GM12878 (cell line): ENCODE data around the gene CCDC172. TPM values are rescaled to one million over a fixed set of nuclear protein-coding genes. Genes with fewer than 3 reads are reported as not detected.

Experiments
- ATAC-seq: fragments of 200-7000 bp; cut with Tn5 transposase; 3 replicates; pipeline ENCODE4 v1.9.1; 2020; ENCODE audit warnings: mild to moderate bottlenecking, moderate library complexity
- BruUV-seq: library from RNA; stranded (reverse); fragments of 400-500 nt; replicated peaks from 2 replicates; lab custom pipeline; 2021; lab: Mats Ljungman, UMichigan
- CTCF ChIA-PET: fragments of 300-600 bp; sonication (Branson Sonifier 250); formaldehyde crosslinking; extraction: SDS; loops from one replicate; lab custom pipeline; 2021; ENCODE audit warnings: inconsistent platforms; lab: Yijun Ruan, JAX
- POLR2A ChIA-PET: fragments of 350-600 bp; formaldehyde crosslinking; extraction: SDS; loops from one replicate; lab custom pipeline; 2021; ENCODE audit warnings: inconsistent platforms; lab: Charles Lee
- RAD21 ChIA-PET: fragments of 300-600 bp; sonication (Branson Sonifier 250); formaldehyde crosslinking; loops from one replicate; lab custom pipeline; 2023; ENCODE audit warnings: antibody characterized with exemption; ENCODE audit not compliant: unreplicated experiment; lab: Charles Lee
- SMC1A ChIA-PET: fragments of 300-600 bp; sonication (Branson Sonifier 250); formaldehyde crosslinking; loops from one replicate; lab custom pipeline; 2023; ENCODE audit not compliant: unreplicated experiment, uncharacterized antibody; lab: Charles Lee
- DNase-seq: peaks from one replicate; pipeline ENCODE4 v3.0.0-alpha.2; 2011; ENCODE audit warnings: low read depth, low spot score
- FAIRE-seq: peaks from 3 replicates; lab custom pipeline; 2011; peaks lifted over from hg19 to GRCh38; lab: Jason Lieb, UNC
- H2AFZ ChIP-seq: 2 replicates; pipeline ENCODE4 v1.6.0; 2011; ENCODE audit warnings: low read depth, low read length, control low read depth; ENCODE audit not compliant: control insufficient read depth
- H3K27ac ChIP-seq: 2 replicates; pipeline ENCODE4 v1.5.1; 2011; ENCODE audit warnings: control low read depth; ENCODE audit not compliant: control insufficient read depth, insufficient read depth
- H3K27me3 ChIP-seq, 2 experiments: replicated peaks in 1 of 2; 2 replicates each; pipeline versions ENCODE4 v1.6.0 to v1.6.1; 2011; ENCODE audit warnings: low read length in 1 of 2; ENCODE audit not compliant: control insufficient read depth in 2 of 2, insufficient read depth in 2 of 2
- H3K36me3 ChIP-seq, 2 experiments: 2 replicates each; pipeline ENCODE4 v1.5.1; 2011; ENCODE audit warnings: low read length in 1 of 2; ENCODE audit not compliant: control insufficient read depth in 2 of 2, insufficient read depth in 2 of 2
- H3K4me1 ChIP-seq: 2 replicates; pipeline ENCODE4 v1.6.1; 2011; ENCODE audit warnings: mild to moderate bottlenecking, low read length, moderate library complexity, mixed read lengths; ENCODE audit not compliant: control insufficient read depth, insufficient read depth
- H3K4me2 ChIP-seq: 2 replicates; pipeline ENCODE4 v1.6.0; 2011; ENCODE audit warnings: control low read depth; ENCODE audit not compliant: control insufficient read depth, insufficient read depth
- H3K4me3 ChIP-seq: fragments of 200-600 bp; sonication (generic); 2 replicates; pipeline ENCODE4 v1.5.1; 2016
- H3K79me2 ChIP-seq: 2 replicates; pipeline ENCODE4 v1.6.0; 2011; ENCODE audit warnings: low read length; ENCODE audit not compliant: control insufficient read depth, insufficient read depth
- H3K9ac ChIP-seq: 2 replicates; pipeline ENCODE4 v1.8.0; 2011; ENCODE audit warnings: low read length, control low read depth, mixed read lengths; ENCODE audit not compliant: control insufficient read depth, insufficient read depth
- H3K9me3 ChIP-seq: replicated peaks from 3 replicates; pipeline ENCODE4 v1.5.1; 2011; ENCODE audit warnings: mild to moderate bottlenecking, low read length; ENCODE audit not compliant: control insufficient read depth, insufficient read depth
- H4K20me1 ChIP-seq: 2 replicates; pipeline ENCODE4 v1.6.0; 2011; ENCODE audit not compliant: control insufficient read depth, insufficient read depth
- ASH2L ChIP-seq: fragments of 300-600, 200-600 bp; sonication (generic); IDR thresholded peaks from 2 replicates; pipeline ENCODE4 v1.6.1; 2017; ENCODE audit warnings: low read depth, mild to moderate bottlenecking, borderline replicate concordance
- BACH1 ChIP-seq: fragments of 450-650 bp; IDR thresholded peaks from 2 replicates; pipeline ENCODE4 v1.6.1; 2017; ENCODE audit warnings: mild to moderate bottlenecking, borderline replicate concordance
- ELK1 ChIP-seq: IDR thresholded peaks from 2 replicates; pipeline ENCODE4 v1.6.1; 2012; ENCODE audit warnings: low read depth, low read length, improper control_type of control experiment
- EP300 ChIP-seq, 2 experiments: fragments of 150-350 bp in 1 of 2; IDR thresholded peaks; 2 replicates each; pipeline ENCODE4 v1.6.1; 2011 to 2012; ENCODE audit warnings: low read depth in 2 of 2, low read length in 2 of 2, borderline replicate concordance in 1 of 2, improper control_type of control experiment in 1 of 2, inconsistent platforms in 1 of 2; ENCODE audit not compliant: control insufficient read depth in 1 of 2
- EZH2 ChIP-seq: IDR thresholded peaks from 2 replicates; pipeline ENCODE4 v1.6.1; 2012; ENCODE audit warnings: low read depth, mild to moderate bottlenecking, control low read depth, inconsistent platforms, low read length, borderline replicate concordance; ENCODE audit not compliant: control insufficient read depth
- NBN ChIP-seq: fragments of 450-650 bp; IDR thresholded peaks from 2 replicates; pipeline ENCODE4 v1.6.1; 2016
- RAD21 ChIP-seq: IDR thresholded peaks from 2 replicates; pipeline ENCODE4 v1.6.1; 2011; ENCODE audit warnings: mild to moderate bottlenecking, low read depth, low read length, moderate library complexity; ENCODE audit not compliant: insufficient read depth
- RAD51 ChIP-seq: fragments of 450-650 bp; IDR thresholded peaks from 2 replicates; pipeline ENCODE4 v1.6.1; 2016; ENCODE audit warnings: moderate library complexity, mild to moderate bottlenecking, inconsistent platforms
- SMAD5 ChIP-seq: IDR thresholded peaks from 2 replicates; pipeline ENCODE4 v1.6.1; 2016; ENCODE audit warnings: antibody characterized with exemption, low read depth
- SREBF1 ChIP-seq: IDR thresholded peaks from 2 replicates; pipeline ENCODE4 v1.6.1; 2012; ENCODE audit warnings: mild to moderate bottlenecking, low read length
- WRNIP1 ChIP-seq: IDR thresholded peaks from 2 replicates; pipeline ENCODE4 v1.6.1; 2011; ENCODE audit warnings: low read depth, low read length, improper control_type of control experiment, borderline replicate concordance
- ZBTB4 ChIP-seq: fragments of 450-650 bp; formaldehyde crosslinking; IDR thresholded peaks from 2 replicates; pipeline ENCODE4 v1.4.0; 2022; ENCODE audit warnings: mild to moderate bottlenecking, moderate library complexity
- ZBTB40 ChIP-seq: fragments of 450-650 bp; IDR thresholded peaks from 2 replicates; pipeline ENCODE4 v1.6.1; 2016; ENCODE audit warnings: mild to moderate bottlenecking, moderate library complexity, borderline replicate concordance
- ZNF384 ChIP-seq: IDR thresholded peaks from 2 replicates; pipeline ENCODE4 v1.6.1; 2012; ENCODE audit warnings: low read depth, mild to moderate bottlenecking, low read length, improper control_type of control experiment, borderline replicate concordance
- ZNF622 ChIP-seq: fragments of 450-650 bp; IDR thresholded peaks from 2 replicates; pipeline ENCODE4 v1.6.1; 2017; ENCODE audit warnings: mild to moderate bottlenecking, inconsistent platforms
- WGBS: methylation state at CpG from one replicate; pipeline ENCODE4 v1.1.6; 2016; ENCODE audit warnings: low lambda C conversion rate; ENCODE audit not compliant: insufficient replicate concordance, insufficient coverage; ENCODE audit errors: missing lambda C conversion rate; 5-methylcytosine and 5-hydroxymethylcytosine counted together
- in situ Hi-C: fragments of 300-500 bp; cut with MboI; formaldehyde crosslinking; loops from 9 replicates; pipeline ENCODE4 v1.14.3; 2018; ENCODE audit warnings: mixed read lengths
- intact Hi-C: fragments of 100-400 bp; cut with micrococcal nuclease; formaldehyde crosslinking; loops from one replicate; pipeline ENCODE4 v1.14.2; 2022; ENCODE audit not compliant: unreplicated experiment
- polyA plus RNA-seq, 11 experiments: library from polyadenylated mRNA; depleted of rRNA in 4 of 11; unstranded in 6 of 11; stranded (reverse) in 5 of 11; fragments of >200 nt; fragmentation: Nextera tagmentation in 4 of 11; fragmentation: Illumina TruSeq in 1 of 11; extraction: Ambion mirVana in 4 of 11; extraction: Trizol in 1 of 11; gene quantifications; 1 replicate in 1 of 11; 2 replicates in 10 of 11; pipeline versions ENCODE4 v1.2.1 to v1.2.3, GENCODE V29; 2011 to 2016; ENCODE audit warnings: inconsistent platforms in 2 of 11, missing spikeins in 2 of 11, low read depth in 1 of 11
- total RNA-seq, 4 experiments: library from RNA; depleted of rRNA in 3 of 4; stranded (reverse); fragments of >200 nt in 3 of 4; fragmentation: Illumina TruSeq in 1 of 4; extraction: Trizol in 1 of 4; gene quantifications; 2 replicates each; pipeline versions ENCODE4 v1.2.1 to v1.2.3, GENCODE V29; 2013 to 2021

CCDC172 gene
- total and polyA plus RNA-seq, 10 of the 15 experiments (the other 5 are each of a cell fraction or from before 2014, with no cell fraction given): not detected

- TF ChIP-seq WRNIP1: no peak
- TF ChIP-seq ZBTB40: no peak
- TF ChIP-seq BACH1: no peak
- TF ChIP-seq ZNF384: no peak
- TF ChIP-seq SREBF1: no peak
- no peak for TF ChIP-seq RAD51
- TF ChIP-seq EZH2: no peak
- no peak for TF ChIP-seq NBN
- TF ChIP-seq ASH2L: no peak
Observed at GRCh38 chr10:116355341-116355740, 31.1 kb downstream of the CCDC172 start (continued).

- FAIRE-seq: no peak
- H3K36me3 ChIP-seq: no peaks in the 10 kb centered on the region
- RAD21 ChIA-PET: no interaction called here
- H3K27me3 ChIP-seq: no peaks in the 10 kb centered on the region
- no peak overlapping the region for H3K4me2 ChIP-seq
- H3K9ac ChIP-seq: no peak overlapping the region
- no peaks in the 10 kb centered on the region for H3K9me3 ChIP-seq
- CTCF ChIA-PET: interaction anchor here (1.3 kb wide), 1 partner anchor 89 kb away, joined by 3 read pairs; no protein-coding TSS in a partner anchor
- no peaks in the 10 kb centered on the region for H3K4me1 ChIP-seq
- no TSS peak for BruUV-seq
- POLR2A ChIA-PET: no interaction called here
- no peaks in the 10 kb centered on the region for H3K79me2 ChIP-seq
- H3K27ac ChIP-seq: no peak overlapping the region
- no peak overlapping the region for H3K4me3 ChIP-seq
- no peaks in the 10 kb centered on the region for H4K20me1 ChIP-seq
- SMC1A ChIA-PET: no interaction called here
- WGBS: 50% methylated on average over 4 of the region's 4 CpGs
- no peak for DNase-seq
- intact Hi-C loops: no loop called here
- H2AFZ ChIP-seq: no peak overlapping the region
- in situ Hi-C loops: no loop called here
- ATAC-seq: no peak
- TF ChIP-seq RAD21: no peak
- TF ChIP-seq ZBTB4 (CRISPR knock-in tag): no peak
- no peak for TF ChIP-seq EP300 (IDR thresholded peaks at IDR 0.05; ENCODE audit: borderline replicate concordance in 1 of 2, control insufficient read depth in 1 of 2, low read depth in 2 of 2, low read length in 2 of 2)
- no peak for TF ChIP-seq ZNF622
- no peak for TF ChIP-seq ELK1
- no peak for TF ChIP-seq SMAD5
Observed at GRCh38 chr10:116356833-116357232, 32.6 kb downstream of the CCDC172 start.
